WERI-Rb-1 (cell line): Measurements from ENCODE around the gene RXRG.

Experiments
- DNase-seq: peaks from one replicate; pipeline ENCODE4 v3.0.0-alpha.2; 2020
- H3K27ac ChIP-seq: fragments of 250-450 bp; sonication (Bioruptor Pico); 2 replicates; pipeline ENCODE4 v1.5.1; 2020; ENCODE audit warnings: mild to moderate bottlenecking, moderate library complexity
- H3K27me3 ChIP-seq: fragments of 250-450 bp; sonication (Bioruptor Pico); 2 replicates; pipeline ENCODE4 v1.5.1; 2021; ENCODE audit warnings: mild to moderate bottlenecking, low read depth, moderate library complexity; ENCODE audit not compliant: insufficient read depth, severe bottlenecking
- H3K36me3 ChIP-seq: fragments of 250-450 bp; sonication (Bioruptor Pico); 2 replicates; pipeline ENCODE4 v1.5.1; 2020; ENCODE audit warnings: mild to moderate bottlenecking, moderate library complexity
- H3K4me3 ChIP-seq: 2 replicates; pipeline ENCODE4 v1.5.1; 2011; ENCODE audit warnings: low read depth, mild to moderate bottlenecking, control low read depth, low read length
- H3K9me3 ChIP-seq: fragments of 250-450 bp; sonication (Bioruptor Pico); 2 replicates; pipeline ENCODE4 v1.5.1; 2021; ENCODE audit warnings: mild to moderate bottlenecking, moderate library complexity; ENCODE audit not compliant: severe bottlenecking
- TF ChIP-seq, protein P1 (sequence below): IDR thresholded peaks from 2 replicates; pipeline ENCODE4 v1.5.1; 2011; ENCODE audit warnings: low read depth, mild to moderate bottlenecking, control low read depth, inconsistent platforms, low read length

RXRG gene

DNA sequence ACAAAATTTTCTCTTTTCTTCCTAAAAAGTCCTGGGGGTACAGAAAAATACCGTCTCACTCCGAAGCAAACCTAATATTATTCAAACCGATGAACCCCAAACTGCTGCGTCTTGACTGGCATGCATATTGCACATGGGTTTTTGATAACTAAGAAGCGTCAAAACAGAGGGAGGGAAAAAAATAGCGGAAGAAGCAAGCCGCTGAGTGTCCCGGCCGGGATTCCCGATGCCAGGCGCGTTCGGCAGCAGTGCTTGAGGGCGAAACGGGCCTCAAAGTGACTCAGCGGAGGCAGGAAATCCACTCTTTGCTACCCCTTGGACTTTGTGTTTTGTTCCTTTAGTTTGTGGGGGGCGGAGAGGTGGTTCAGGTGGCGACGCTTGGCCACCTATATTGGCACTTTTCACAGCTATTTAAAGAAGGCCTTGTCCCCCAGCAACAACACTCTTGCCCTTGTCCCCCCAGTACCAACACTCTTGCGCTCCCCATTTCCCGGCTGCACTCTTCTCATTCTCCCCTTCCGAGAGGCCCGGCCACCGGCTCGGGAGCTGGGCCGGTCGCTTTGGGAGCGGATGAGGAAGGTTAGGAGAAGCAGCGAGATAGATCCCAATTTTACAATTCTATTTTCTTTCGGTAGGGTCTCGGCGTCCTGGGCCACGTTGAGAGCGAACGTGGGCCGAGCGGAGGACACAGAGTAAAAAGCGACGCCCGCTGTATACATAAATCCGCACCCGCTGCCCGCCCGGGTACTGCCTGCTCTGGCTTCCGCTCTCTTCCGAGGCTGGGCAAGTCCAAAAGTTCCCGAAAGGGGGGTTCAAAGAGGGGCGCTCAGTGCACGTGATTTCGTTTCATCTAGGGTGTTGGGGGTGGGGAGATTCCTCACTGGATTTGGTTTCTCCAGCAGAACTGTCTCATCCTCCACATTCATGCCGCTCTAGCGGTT is 90.9 kb downstream of the RXRG start:
- no peak for DNase-seq
- no peaks in the 10 kb centered on the region for H3K27me3 ChIP-seq
- H3K4me3 ChIP-seq, result no peak overlapping the region
- no peaks in the 10 kb centered on the region for H3K36me3 ChIP-seq
- H3K9me3 ChIP-seq, result peaks cover 11% of the 10 kb centered on the region
- TF ChIP-seq, protein P1, sequence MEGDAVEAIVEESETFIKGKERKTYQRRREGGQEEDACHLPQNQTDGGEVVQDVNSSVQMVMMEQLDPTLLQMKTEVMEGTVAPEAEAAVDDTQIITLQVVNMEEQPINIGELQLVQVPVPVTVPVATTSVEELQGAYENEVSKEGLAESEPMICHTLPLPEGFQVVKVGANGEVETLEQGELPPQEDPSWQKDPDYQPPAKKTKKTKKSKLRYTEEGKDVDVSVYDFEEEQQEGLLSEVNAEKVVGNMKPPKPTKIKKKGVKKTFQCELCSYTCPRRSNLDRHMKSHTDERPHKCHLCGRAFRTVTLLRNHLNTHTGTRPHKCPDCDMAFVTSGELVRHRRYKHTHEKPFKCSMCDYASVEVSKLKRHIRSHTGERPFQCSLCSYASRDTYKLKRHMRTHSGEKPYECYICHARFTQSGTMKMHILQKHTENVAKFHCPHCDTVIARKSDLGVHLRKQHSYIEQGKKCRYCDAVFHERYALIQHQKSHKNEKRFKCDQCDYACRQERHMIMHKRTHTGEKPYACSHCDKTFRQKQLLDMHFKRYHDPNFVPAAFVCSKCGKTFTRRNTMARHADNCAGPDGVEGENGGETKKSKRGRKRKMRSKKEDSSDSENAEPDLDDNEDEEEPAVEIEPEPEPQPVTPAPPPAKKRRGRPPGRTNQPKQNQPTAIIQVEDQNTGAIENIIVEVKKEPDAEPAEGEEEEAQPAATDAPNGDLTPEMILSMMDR, result no peak
- H3K27ac ChIP-seq, result no peak overlapping the region

DNA sequence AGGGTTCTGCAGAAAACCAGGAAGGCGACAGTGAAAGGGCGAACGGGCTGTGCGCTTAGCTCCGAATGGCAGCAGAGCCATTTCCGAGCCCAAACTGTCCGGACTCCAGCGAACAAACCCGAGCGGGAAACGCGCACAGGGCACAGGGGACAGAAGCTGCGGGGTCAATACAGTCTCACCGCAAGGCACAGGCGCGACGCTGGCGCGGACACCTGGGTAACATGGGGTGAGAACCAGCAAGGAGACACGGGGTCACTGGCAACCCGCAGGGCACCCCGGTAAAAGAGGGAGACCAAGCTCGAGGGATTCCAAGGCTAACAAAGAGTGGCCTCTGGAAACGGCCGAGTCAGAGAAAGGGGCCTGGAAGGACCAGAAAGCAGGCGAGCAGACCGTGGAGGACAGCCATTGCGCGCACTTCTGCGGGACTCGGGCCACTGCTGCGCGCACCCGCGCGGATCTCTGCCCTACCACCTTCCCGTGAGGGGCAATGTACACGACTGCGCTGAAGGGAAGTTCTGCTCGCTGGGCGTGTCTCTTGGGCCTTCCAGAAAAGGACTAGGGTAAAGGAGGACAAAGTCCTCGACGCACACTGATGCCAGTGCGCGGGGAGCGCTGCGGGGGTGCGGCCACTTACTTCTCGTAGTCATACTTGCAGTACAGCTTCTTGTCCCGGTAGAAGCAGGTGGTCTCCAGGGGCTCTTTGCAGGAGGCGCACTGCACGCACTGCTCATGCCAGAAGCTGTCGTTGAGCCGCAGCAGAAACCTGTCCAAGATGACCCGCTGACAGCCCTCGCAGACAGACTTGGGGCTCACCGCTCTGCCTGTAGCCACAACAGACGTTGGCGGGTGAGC is 92.3 kb downstream of the RXRG start:
- peaks cover 11% of the 10 kb centered on the region for H3K9me3 ChIP-seq
- H3K36me3 ChIP-seq, result no peaks in the 10 kb centered on the region
- no peak overlapping the region for H3K4me3 ChIP-seq
- no peak for DNase-seq
- no peaks in the 10 kb centered on the region for H3K27me3 ChIP-seq
- H3K27ac ChIP-seq, result no peak overlapping the region
- TF ChIP-seq, protein P1, result no peak

DNA sequence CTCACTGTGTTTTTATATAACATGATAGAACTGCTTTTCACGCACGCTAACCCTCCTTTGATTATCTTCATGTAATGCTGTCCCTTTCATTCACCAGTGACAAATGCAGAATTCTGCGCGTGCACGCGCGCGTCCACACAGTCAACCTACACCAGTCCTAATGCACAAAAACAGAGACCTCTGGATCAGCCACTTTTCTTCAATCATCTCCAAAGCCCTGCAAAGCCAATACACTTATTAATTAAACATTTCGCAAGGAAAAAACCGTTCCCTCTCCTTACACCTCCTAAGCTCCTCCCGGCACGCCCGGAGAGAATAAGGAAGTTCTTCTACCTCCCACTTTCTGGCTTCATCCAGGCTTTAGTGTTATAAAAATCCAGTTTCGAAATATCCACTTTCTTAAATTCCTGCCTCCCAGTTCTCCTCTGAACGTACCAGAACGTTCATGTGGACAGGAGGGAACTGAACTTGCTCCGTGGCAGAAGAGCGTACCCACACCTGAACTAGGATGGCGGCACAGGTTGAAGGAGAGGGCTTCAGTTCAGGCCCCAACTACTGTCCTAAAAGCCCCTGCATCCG is 93.0 kb downstream of the RXRG start:
- no peaks in the 10 kb centered on the region for H3K36me3 ChIP-seq
- TF ChIP-seq, protein P1, result no peak
- no peak for DNase-seq
- H3K9me3 ChIP-seq, result peaks cover 11% of the 10 kb centered on the region
- H3K4me3 ChIP-seq, result no peak overlapping the region
- H3K27ac ChIP-seq, result no peak overlapping the region
- no peaks in the 10 kb centered on the region for H3K27me3 ChIP-seq
